Upper lobe of left lung (tissue), 4 donors: ENCODE data around the gene RPS6KA2.

Experiments
- CTCF ChIP-seq, 6 experiments: fragments of 450-650 bp in 4 of 6; fragments of 200-600 bp in 2 of 6; sonication (generic) in 2 of 6; IDR thresholded peaks; one replicate each; pipeline ENCODE4 v1.5.1; 2016 to 2019; ENCODE audit warnings: antibody characterized with exemption in 6 of 6
- POLR2A ChIP-seq, 4 donors: fragments of 450-650 bp; IDR thresholded peaks; one replicate each; pipeline ENCODE4 v1.5.1; 2016 to 2017; ENCODE audit warnings: antibody characterized with exemption in 4 of 4, mild to moderate bottlenecking in 2 of 4

GRCh38 chr6:166670013-166670412 is 43.0 kb upstream of the RPS6KA2 start:
- TF ChIP-seq CTCF (IDR thresholded peaks at IDR 0.05) (no peak), POLR2A (IDR thresholded peaks at IDR 0.05) (no peak)
